HG02763 (cell line): ENCODE data around the gene LMTK2.
A peak's percentile ranks its signal among the peaks of the same experiment; 100 is the strongest.

Experiments
- ATAC-seq: cut with Tn5 transposase; IDR thresholded peaks from one replicate; pipeline ENCODE4 v1.9.1; 2021; ENCODE audit warnings: mild to moderate bottlenecking, moderate library complexity; ENCODE audit not compliant: unreplicated experiment

The LMTK2 gene

GRCh38 chr7:98106647-98107312 is at the start of gene LMTK2:
Gene LMTK2, plus strand, starts transcription at chr7:98106862. Its CDS starts 316 bp downstream, at chr7:98107178.
- ATAC-seq = peak; percentile 99

- ATAC-seq = no peak
These were observed 49.5 kb upstream of the LMTK2 start for GRCh38 chr7:98057157-98057556.

GRCh38 chr7:98058186-98058585 is 48.5 kb upstream of the LMTK2 start:
- ATAC-seq = no peak

GRCh38 chr7:98064233-98064632 is 42.4 kb upstream of the LMTK2 start:
- ATAC-seq = no peak

GRCh38 chr7:98066208-98066607 is 40.5 kb upstream of the LMTK2 start:
- no peak for ATAC-seq

GRCh38 chr7:98066934-98067507 is 39.6 kb upstream of the LMTK2 start:
- no peak for ATAC-seq

- no peak for ATAC-seq
These were observed 33.6 kb upstream of the LMTK2 start for GRCh38 chr7:98073047-98073446.

GRCh38 chr7:98075801-98076200 is 30.9 kb upstream of the LMTK2 start:
- no peak for ATAC-seq

GRCh38 chr7:98077762-98078161 is 28.9 kb upstream of the LMTK2 start:
- ATAC-seq = no peak

GRCh38 chr7:98078197-98078870 is 28.3 kb upstream of the LMTK2 start:
- no peak for ATAC-seq

GRCh38 chr7:98079891-98080648 is 26.6 kb upstream of the LMTK2 start:
- no peak for ATAC-seq

- ATAC-seq = no peak
These were observed 25.3 kb upstream of the LMTK2 start for GRCh38 chr7:98081319-98081718.

- ATAC-seq = no peak
These were observed 22.0 kb upstream of the LMTK2 start for GRCh38 chr7:98084631-98085030.

GRCh38 chr7:98085674-98086073 is 21.0 kb upstream of the LMTK2 start:
- ATAC-seq = no peak

GRCh38 chr7:98086281-98086718 is 20.4 kb upstream of the LMTK2 start:
- ATAC-seq = no peak

- ATAC-seq = no peak
These were observed 18.6 kb upstream of the LMTK2 start for GRCh38 chr7:98088109-98088508.

GRCh38 chr7:98090116-98090515 is 16.5 kb upstream of the LMTK2 start:
- no peak for ATAC-seq

- ATAC-seq = no peak
These were observed 15.6 kb upstream of the LMTK2 start for GRCh38 chr7:98091061-98091460.

GRCh38 chr7:98091523-98091922 is 15.1 kb upstream of the LMTK2 start:
- ATAC-seq = no peak

- no peak for ATAC-seq
These were observed 9.5 kb upstream of the LMTK2 start for GRCh38 chr7:98097042-98097645.

- ATAC-seq = no peak
These were observed 6.6 kb upstream of the LMTK2 start for GRCh38 chr7:98100088-98100487.
